OCI-LY3 (cell line): ENCODE measurements around the gene PITPNC1.
"Not testable (repeated sequence)": the region's sequence is repeated elsewhere in the genome, so short reads cannot be mapped to it uniquely, and the experiment has no call there.

ENCODE experiments used
- H2AFZ ChIP-seq: fragments of 200-600, 300-600 bp; shearing (Covaris generic); 2 replicates; pipeline ENCODE4 v1.6.0; 2014; ENCODE audit warnings: antibody characterized with exemption, low read depth, low read length
- H3K27ac ChIP-seq: fragments of 200-600, 300-600 bp; sonication (generic); 2 replicates; pipeline ENCODE4 v1.5.1; 2014; ENCODE audit warnings: mild to moderate bottlenecking, low read length, moderate library complexity, mixed read lengths
- H3K27me3 ChIP-seq: fragments of 200-600, 300-600 bp; sonication (generic); 2 replicates; pipeline ENCODE4 v1.6.1; 2014; ENCODE audit warnings: low read depth, low read length, mixed read lengths
- H3K36me3 ChIP-seq: fragments of 200-600, 300-600 bp; sonication (generic); replicated peaks from 2 replicates; pipeline ENCODE3; 2014; ENCODE audit warnings: low read depth, low read length, mixed read lengths
- H3K4me1 ChIP-seq: fragments of 300-600, 200-600 bp; sonication (generic); 2 replicates; pipeline ENCODE4 v1.6.1; 2014; ENCODE audit warnings: low read length, mixed read lengths
- H3K4me2 ChIP-seq: fragments of 200-600, 300-600 bp; sonication (generic); 2 replicates; pipeline ENCODE4 v1.6.1; 2014; ENCODE audit warnings: low read length, mixed read lengths
- H3K4me3 ChIP-seq: fragments of 300-600, 200-600 bp; sonication (generic); 2 replicates; pipeline ENCODE4 v1.5.1; 2014; ENCODE audit warnings: antibody characterized with exemption, mild to moderate bottlenecking, low read length, moderate library complexity
- H3K79me2 ChIP-seq: fragments of 300-600, 200-600 bp; shearing (Covaris generic); 2 replicates; pipeline ENCODE4 v1.6.1; 2014; ENCODE audit warnings: mild to moderate bottlenecking, low read length, mixed read lengths
- H3K9ac ChIP-seq: fragments of 300-600, 200-600 bp; shearing (Covaris generic); 2 replicates; pipeline ENCODE4 v1.6.0; 2014; ENCODE audit warnings: mild to moderate bottlenecking, low read length, moderate library complexity
- H3K9me3 ChIP-seq: fragments of 200-600, 300-600 bp; shearing (Covaris generic); 2 replicates; pipeline ENCODE4 v1.6.1; 2014; ENCODE audit warnings: low read length, mixed read lengths; ENCODE audit not compliant: insufficient read depth
- H4K20me1 ChIP-seq: fragments of 200-600, 300-600 bp; sonication (generic); 2 replicates; pipeline ENCODE4 v1.6.1; 2016; ENCODE audit warnings: low read length, mixed read lengths; ENCODE audit not compliant: insufficient read depth
- EZH2phosphoT487 ChIP-seq: fragments of 200-600 bp; shearing (Covaris generic); IDR thresholded peaks from 2 replicates; pipeline ENCODE4 v1.6.1; 2018; ENCODE audit warnings: antibody characterized with exemption, mixed run types, low read depth
- TF ChIP-seq, protein P1 (sequence below): fragments of 200-600, 300-600 bp; sonication (generic); IDR thresholded peaks from 2 replicates; pipeline ENCODE4 v1.5.1; 2014; ENCODE audit warnings: antibody characterized with exemption, low read length, low read depth

Gene PITPNC1

DNA sequence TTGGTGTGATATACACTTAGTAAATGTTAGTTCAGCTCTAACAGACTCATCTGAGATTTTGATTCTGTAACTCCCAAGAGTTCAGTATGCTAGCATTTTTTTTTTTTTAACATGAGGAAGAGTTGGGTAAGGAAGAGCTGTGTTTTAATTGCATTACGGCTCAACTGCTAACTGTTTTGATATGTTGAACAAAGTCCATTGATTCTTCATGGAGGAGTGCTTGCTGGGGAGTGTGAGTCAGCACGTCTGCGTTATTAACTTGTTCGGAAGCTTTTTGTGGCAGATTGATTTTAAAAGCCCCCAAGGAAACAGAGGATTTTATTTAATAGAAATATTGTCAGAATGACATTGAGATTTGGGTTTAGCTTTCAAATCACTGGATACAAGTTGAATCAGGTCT is 45.8 kb downstream of the PITPNC1 start:
- Histone ChIP-seq H3K4me3 (no peak overlapping the region), H3K27ac (no peak overlapping the region), H3K36me3 (no peaks in the 10 kb centered on the region), H3K9ac (no peak overlapping the region), H4K20me1 (no peaks in the 10 kb centered on the region; the same call in 1 of the 2 replicates), H3K4me1 (peaks cover 7% of the 10 kb centered on the region), H3K4me2 (no peak overlapping the region), H3K9me3 (no peaks in the 10 kb centered on the region), H3K27me3 (no peaks in the 10 kb centered on the region), H3K79me2 (peaks cover 15% of the 10 kb centered on the region; the same call in 1 of the 2 replicates), H2AFZ (no peak overlapping the region)
- TF ChIP-seq, protein P1, sequence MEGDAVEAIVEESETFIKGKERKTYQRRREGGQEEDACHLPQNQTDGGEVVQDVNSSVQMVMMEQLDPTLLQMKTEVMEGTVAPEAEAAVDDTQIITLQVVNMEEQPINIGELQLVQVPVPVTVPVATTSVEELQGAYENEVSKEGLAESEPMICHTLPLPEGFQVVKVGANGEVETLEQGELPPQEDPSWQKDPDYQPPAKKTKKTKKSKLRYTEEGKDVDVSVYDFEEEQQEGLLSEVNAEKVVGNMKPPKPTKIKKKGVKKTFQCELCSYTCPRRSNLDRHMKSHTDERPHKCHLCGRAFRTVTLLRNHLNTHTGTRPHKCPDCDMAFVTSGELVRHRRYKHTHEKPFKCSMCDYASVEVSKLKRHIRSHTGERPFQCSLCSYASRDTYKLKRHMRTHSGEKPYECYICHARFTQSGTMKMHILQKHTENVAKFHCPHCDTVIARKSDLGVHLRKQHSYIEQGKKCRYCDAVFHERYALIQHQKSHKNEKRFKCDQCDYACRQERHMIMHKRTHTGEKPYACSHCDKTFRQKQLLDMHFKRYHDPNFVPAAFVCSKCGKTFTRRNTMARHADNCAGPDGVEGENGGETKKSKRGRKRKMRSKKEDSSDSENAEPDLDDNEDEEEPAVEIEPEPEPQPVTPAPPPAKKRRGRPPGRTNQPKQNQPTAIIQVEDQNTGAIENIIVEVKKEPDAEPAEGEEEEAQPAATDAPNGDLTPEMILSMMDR: no peak
- no peak for TF ChIP-seq EZH2phosphoT487

DNA sequence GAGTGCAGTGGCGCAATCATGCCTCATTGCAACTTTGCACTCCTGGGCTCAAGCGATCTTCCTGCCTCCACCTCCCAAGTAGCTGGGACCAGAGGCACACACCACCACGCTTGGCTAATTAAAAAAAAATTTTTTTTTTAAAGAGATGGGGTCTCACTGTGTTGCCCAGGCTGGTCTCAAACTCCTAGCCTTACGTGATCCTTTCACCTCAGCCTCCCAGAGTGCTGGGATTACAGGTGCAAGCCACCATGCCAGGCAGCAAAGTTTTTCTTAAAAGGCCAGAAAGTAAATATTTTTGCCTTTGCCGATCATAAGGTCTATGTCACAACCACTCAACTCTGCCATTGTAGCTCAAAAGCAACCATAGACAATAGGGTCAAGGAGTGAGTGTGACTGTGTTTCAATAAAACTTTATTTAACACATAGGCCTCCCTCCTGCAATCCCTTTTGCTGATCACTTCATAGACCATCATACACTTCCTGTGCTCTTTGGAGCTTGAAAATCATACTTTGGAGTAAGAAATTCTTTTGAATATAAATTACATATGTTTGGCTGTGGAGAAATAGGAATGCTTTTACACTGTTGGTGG is 48.6 kb downstream of the PITPNC1 start:
- no peak overlapping the region for H3K4me2 ChIP-seq
- peaks cover 7% of the 10 kb centered on the region for H3K4me1 ChIP-seq
- 0 out of 2 replicates have a peak, but pooled peaks cover 8% of the 10 kb centered on the region for H3K79me2 ChIP-seq
- no peak overlapping the region for H3K9ac ChIP-seq
- no peaks in the 10 kb centered on the region; the same call in 1 of the 2 replicates for H4K20me1 ChIP-seq
- H3K9me3 ChIP-seq: no peaks in the 10 kb centered on the region
- H3K36me3 ChIP-seq: no peaks in the 10 kb centered on the region
- H3K27ac ChIP-seq: no peak overlapping the region
- no peak overlapping the region for H2AFZ ChIP-seq
- no peaks in the 10 kb centered on the region for H3K27me3 ChIP-seq
- H3K4me3 ChIP-seq: no peak overlapping the region
- TF ChIP-seq, protein P1: no peak

DNA sequence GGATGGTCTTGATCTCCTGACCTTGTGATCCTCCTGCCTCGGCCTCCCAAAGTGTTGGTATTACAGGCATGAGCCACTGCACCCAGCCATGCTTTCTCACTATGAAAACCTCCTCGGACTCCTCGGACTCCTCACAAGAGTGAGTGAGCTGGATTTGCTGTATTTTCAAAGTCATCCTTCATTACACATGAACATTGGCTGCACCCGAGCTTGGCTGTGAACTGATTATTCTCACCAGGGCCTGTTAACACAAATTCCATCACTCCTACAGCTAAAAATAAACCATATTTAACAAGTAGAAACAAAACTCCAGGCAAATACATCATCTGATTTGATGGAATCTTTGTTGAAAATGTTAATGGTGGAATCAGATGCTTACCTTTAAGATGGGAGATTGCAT is 50.3 kb downstream of the PITPNC1 start:
- Histone ChIP-seq H3K4me3 (no peak overlapping the region), H3K4me2 (no peak overlapping the region), H3K27ac (no peak overlapping the region), H3K27me3 (no peaks in the 10 kb centered on the region), H3K79me2 (0 out of 2 replicates have a peak, but pooled peaks cover 6% of the 10 kb centered on the region), H3K9ac (no peak overlapping the region), H3K9me3 (no peaks in the 10 kb centered on the region), H2AFZ (no peak overlapping the region), H3K36me3 (no peaks in the 10 kb centered on the region), H3K4me1 (peaks cover 8% of the 10 kb centered on the region), H4K20me1 (no peaks in the 10 kb centered on the region)
- no peak for TF ChIP-seq EZH2phosphoT487
- TF ChIP-seq, protein P1: no peak

DNA sequence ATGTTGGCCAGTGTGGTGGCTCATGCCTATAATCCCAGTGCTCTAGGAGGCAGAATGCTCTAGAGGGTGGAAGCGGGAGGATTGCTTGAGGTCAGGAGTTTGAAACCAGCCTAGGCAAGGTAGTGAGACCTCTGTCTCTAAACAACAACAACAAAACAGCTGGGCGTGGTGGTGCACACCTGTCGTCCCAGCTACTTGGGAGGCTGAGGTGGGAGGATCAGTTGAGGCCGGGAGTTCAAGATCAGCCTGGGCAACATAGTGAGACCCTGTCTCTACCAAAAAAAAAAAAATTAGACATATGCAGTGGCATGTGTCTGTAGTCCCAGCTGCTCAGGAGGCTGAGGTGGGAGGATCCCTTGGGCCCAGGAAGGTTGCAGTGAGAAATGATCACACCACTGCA is 53.4 kb downstream of the PITPNC1 start:
- H3K4me2 ChIP-seq, H3K27ac ChIP-seq, H3K4me3 ChIP-seq, H4K20me1 ChIP-seq, H3K27me3 ChIP-seq, H2AFZ ChIP-seq, H3K36me3 ChIP-seq, H3K79me2 ChIP-seq, H3K4me1 ChIP-seq, H3K9ac ChIP-seq, H3K9me3 ChIP-seq: not testable (repeated sequence)
